Brain pericyte (primary cell): ENCODE results near the gene REPS2.

Source experiments
- DNase-seq: peaks from one replicate; pipeline ENCODE4 v3.0.0-alpha.2; 2012; ENCODE audit warnings: low read depth, low spot score

REPS2 gene

GRCh38 chrX:17035111-17035510 lies 88.7 kb downstream of the REPS2 start:
- no peak for DNase-seq

DNA sequence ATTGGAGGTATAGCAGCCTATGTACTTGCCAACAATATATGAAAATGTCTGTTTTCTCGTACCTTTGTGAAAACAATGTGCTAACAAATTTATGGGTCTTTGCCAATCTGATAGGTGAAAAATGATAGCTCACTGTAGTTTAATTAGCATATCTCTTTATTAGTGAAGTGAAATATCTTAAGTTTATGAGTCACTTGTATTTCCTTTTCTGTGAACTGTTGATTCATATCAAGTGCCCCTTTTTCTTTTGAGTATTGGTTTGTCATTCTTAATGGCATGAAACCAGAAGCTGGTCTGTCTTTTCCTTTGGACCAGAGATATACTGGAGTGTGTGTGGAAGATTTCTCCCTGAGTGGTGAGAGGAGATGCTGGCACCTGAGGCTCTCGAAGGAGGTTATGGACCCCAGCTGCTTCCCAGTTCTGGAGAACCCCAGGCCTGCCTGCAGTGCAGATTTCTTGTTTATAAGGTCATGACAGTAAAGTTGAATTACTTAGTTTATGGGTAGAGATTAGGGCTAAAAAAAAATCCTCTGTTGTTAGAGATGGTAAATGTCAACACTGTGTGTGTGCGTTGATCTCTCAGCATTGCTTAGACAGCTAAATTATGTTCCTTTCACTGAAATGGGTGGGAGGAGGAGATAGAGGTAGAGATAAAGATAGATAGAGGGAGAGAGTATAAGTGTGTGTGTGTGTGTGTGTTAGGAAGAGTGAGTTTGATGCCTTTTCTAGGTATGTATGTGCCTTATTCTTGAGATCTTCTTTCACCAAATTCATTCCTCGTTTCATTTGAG lies 89.9 kb downstream of the REPS2 start:
- DNase-seq, result no peak

DNA sequence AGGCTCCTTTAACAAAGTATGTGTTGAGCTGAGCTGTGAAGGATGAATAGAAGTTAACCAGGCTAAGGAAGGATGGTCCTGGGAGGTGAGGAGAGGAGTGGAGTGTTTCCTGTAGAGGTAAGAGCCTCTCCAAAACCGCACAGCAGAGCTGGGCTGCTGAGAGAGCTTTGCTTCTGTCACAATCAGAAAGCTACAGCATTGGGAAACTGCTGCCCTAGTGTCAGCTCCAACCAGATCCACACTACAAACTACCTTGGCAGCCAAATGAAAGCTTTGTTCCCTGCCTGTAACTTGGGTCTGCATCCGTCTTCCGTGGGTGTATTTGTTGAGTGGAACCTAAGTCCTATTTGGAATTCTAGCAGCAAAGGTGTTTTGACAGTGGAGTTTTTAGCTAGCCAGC lies 91.8 kb downstream of the REPS2 start:
- no peak for DNase-seq

DNA sequence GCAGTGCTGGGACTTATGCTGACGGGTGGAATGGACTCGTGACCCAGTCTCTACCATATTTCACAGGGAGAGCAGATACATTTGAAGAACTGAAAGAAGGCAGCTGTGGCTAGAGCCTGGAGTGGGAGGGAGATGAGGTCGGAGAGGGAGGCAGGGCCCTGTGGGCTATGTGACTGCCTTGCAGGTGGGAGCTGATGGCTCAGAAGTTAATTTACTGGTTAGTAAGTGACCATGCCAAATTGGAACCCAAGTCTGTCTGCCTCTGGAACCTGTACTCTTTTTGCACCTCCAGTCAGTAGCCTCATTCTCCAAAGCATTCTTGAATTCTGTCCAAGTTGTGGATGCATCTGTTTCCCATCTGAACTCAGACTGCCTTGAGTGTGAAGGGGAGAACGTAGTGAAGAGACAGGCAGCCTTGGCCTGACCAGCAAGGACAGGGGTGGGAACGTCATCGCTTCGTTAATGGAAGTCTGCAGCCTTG lies 92.3 kb downstream of the REPS2 start:
- no peak for DNase-seq

- DNase-seq, result no peak
Measured at GRCh38 chrX:17039826-17040225, 93.4 kb downstream of the REPS2 start.

GRCh38 chrX:17040711-17041110 lies 94.3 kb downstream of the REPS2 start:
- no peak for DNase-seq

DNA sequence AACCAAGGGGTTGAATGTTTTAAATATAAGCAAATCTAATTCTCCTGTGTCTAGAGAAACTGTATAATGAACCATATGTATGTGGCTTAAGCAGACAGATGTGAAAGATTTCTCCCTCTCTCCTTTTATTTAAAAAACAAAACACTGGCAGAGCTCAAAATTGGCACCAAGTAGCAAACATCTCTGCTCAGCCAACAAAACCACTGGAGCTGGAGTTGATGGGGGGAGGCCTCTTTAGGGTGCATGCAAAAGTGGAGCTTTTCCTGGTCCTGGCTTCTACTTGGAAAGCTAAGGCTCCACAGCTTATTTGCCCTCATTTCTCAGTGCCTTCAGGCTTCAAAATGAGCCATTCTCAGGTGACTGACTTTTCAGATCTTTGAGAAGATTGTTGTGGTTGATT lies 95.6 kb downstream of the REPS2 start:
- no peak for DNase-seq

GRCh38 chrX:17046478-17047097 lies 100.1 kb downstream of the REPS2 start:
- no peak for DNase-seq

GRCh38 chrX:17047224-17047623 lies 100.8 kb downstream of the REPS2 start:
- DNase-seq, result no peak

DNA sequence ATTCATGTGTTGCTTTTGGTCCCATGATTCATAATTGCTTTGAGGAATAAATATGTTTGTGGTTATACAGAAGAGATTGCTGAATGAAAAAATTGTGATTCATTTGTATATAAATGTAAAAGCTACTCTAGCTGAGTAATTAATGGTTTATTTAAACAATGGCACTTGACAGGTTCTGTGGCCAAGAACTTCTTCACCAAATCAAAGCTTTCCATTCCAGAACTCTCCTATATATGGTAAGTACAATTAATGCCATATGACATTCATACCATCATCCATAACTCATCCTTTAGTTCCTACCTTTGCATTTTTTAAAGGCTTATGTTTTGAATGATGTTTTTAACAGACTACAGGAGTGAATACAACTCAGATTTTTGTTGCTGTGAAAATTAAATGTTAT lies 105.8 kb downstream of the REPS2 start:
- no peak for DNase-seq

- no peak for DNase-seq
Measured at GRCh38 chrX:17052793-17053192, 106.3 kb downstream of the REPS2 start.

DNA sequence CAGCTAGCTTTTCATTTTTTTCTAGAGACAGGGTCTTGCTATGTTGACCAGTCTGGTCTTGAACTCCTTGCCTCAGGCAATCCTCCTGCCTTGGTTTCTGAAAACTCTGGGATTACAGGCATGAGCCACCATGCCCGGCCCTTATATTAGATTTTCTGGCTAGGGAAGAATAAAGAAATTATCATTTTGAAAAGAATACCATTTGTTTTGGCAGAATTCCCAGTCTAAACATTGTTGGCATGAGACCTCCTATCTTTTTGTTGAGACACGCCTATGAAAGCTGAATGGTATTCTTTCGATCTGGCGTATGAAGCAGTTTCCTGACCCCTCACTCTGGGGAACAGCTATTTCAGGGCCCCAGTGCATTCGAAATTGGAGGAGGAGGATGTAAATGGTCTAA lies 107.0 kb downstream of the REPS2 start:
- DNase-seq, result no peak

DNA sequence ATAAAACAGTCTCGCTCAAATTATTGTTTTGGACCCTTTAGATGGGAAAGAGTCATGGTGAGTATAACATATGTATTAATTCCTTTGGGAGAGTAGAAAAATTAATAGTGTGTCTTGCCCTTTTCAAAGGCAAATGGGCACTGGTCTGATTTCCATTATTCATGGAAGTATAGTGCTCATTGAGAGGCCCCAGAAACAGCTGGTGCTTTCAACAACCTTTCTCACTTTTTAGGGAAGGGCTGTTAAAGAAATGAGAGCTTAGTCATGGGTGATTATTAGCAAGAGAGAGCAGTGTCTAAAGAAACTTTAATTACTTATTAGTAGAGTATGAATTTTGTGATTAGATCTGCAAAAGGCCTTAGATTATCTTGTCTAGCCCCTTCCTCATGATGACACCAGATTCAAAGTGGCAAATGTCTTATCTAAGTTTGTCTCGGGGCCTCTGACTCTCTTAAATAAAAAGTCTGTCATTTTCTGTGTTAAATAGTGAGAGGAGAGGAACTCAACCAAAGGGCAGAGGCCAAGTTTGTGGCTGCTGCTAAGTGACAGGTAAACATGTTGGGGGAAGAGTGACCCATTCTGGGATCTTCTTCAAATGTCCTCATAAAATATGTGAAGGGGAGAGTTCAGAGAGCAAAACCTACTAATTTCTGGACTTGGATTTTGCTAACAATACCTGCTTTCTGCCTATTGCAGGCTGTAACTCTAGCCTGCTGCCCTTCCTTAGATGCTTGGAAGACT lies 110.6 kb downstream of the REPS2 start:
- DNase-seq, result no peak

- no peak for DNase-seq
Measured at GRCh38 chrX:17062065-17062464, 115.6 kb downstream of the REPS2 start.

DNA sequence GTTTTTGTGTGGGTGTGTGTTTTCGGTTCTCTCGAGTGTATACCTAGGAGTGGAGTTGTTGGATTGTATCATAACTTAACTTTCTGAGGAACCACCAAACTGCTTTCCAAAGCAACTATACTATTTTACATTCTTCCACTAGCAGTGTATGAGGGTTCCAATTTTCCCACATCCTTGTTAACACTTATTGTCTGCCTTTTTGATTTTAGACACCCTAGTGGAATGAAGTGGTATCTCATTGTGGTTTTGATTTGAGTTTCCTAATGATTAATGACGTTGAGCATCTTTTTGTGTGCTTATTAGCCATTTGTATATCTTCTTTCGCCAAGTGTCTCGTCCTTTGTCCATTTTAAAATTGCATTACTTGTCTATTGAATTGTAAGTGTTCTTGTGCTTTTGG lies 118.6 kb downstream of the REPS2 start:
- no peak for DNase-seq

- no peak for DNase-seq
Measured at GRCh38 chrX:17067534-17067933, 121.1 kb downstream of the REPS2 start.

DNA sequence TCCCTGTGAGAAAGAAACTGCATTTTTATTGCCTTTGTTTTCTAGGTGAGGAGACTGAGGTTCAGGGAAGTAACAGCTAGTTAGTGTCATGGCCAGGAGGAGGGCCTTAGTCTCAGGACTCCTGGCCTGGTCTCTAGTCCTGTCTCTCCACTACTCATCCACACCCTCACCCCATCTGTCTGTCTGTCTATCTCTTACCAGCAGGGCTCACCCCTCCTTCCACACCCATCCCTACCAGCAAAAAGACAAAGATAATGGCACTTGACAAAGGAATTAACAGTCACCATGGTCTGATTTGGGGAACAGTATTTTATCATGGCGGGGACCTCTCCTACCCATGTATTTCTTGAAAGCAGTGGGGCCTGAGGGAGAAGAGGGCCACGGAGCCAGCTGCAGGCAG lies 125.8 kb downstream of the REPS2 start:
- no peak for DNase-seq

GRCh38 chrX:17072721-17073230 lies 126.3 kb downstream of the REPS2 start:
- no peak for DNase-seq

DNA sequence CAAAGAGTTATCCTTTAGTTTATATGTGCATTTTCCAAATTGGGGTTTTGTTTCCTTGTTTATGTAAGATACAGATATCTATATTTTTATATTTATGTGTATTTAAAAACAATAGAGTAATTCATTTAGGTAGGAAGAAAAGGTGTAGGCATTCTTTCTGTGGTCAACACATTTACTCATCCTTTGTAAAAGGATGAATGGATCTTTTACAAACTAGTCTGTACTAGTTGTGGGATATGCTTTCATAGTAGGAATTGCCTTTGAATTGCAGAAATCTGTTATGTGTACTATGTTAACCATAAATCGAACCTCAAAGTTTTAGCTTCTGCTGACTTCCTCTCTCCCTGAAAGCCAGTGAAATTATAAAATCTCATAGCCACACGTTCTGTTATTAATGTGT lies 128.5 kb downstream of the REPS2 start:
- no peak for DNase-seq

GRCh38 chrX:17077361-17077760 lies 130.9 kb downstream of the REPS2 start:
- DNase-seq, result no peak

DNA sequence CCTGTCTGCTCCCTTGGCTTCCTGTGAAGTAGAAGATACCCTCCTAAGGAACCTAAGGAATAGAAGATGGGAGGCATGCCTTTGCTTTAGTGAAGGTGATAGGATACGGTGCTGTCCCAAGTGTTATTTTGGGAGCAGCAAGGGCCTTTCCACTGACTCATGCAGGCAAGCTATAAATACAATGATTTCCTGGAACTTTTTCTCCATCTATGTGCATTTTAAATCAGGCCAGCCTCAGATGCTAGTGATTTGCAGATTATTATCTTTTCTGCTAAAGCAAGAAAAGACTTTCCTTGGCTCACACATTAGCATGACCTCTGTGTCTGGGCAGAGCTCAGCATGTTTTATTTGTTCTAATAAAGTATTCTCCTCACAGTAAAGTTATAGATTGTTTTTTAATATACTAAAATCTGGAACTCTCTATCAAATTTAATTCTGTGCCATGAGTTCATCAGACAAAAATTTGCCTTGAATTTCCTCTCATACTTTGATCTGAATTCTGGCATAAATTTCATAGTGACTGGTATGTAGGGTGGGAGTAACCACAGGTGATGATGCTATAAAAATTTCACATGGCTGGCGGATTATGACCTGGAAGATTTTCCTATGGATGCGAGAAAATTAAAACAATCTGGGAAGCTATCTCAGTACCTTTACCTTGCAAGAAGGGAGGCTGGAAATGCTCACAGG lies 131.7 kb downstream of the REPS2 start:
- no peak for DNase-seq

GRCh38 chrX:17081511-17081910 lies 135.1 kb downstream of the REPS2 start:
- DNase-seq, result no peak
